Endodermal cell (in vitro differentiated cells): ENCODE data around the gene FBXW12. TPM values are rescaled to one million over a fixed set of nuclear protein-coding genes. Genes with fewer than 3 reads are reported as not detected.

Experiments
- DNase-seq: peaks from one replicate; pipeline ENCODE4 v3.0.0-alpha.2; 2017
- H3K27ac ChIP-seq: 2 replicates; pipeline ENCODE4 v1.5.1; 2013; ENCODE audit warnings: mild to moderate bottlenecking, low read depth, low read length, moderate library complexity
- H3K27me3 ChIP-seq: 2 replicates; pipeline ENCODE4 v1.6.1; 2013; ENCODE audit warnings: mild to moderate bottlenecking, low read length, moderate library complexity; ENCODE audit not compliant: insufficient read depth, control insufficient read depth, poor library complexity, severe bottlenecking
- H3K36me3 ChIP-seq: 2 replicates; pipeline ENCODE4 v1.7.0; 2013; ENCODE audit warnings: mild to moderate bottlenecking, low read length, moderate library complexity; ENCODE audit not compliant: control insufficient read depth, insufficient read depth
- H3K4me1 ChIP-seq: one replicate; pipeline ENCODE4 v1.7.0; 2013; ENCODE audit warnings: low read length; ENCODE audit not compliant: control insufficient read depth, insufficient read depth
- H3K4me3 ChIP-seq: 2 replicates; pipeline ENCODE4 v1.5.1; 2013; ENCODE audit warnings: mild to moderate bottlenecking, low read length, moderate library complexity
- H3K9ac ChIP-seq: 2 replicates; pipeline ENCODE4 v1.6.1; 2013; ENCODE audit warnings: mild to moderate bottlenecking, low read length, moderate library complexity; ENCODE audit not compliant: poor library complexity, severe bottlenecking; ENCODE audit errors: extremely low read depth
- H3K9me3 ChIP-seq: 2 replicates; pipeline ENCODE4 v1.6.1; 2013; ENCODE audit warnings: mild to moderate bottlenecking, low read length, moderate library complexity; ENCODE audit not compliant: control insufficient read depth
- H3K27ac Mint-ChIP-seq: 2 replicates; pipeline ENCODE4 v1.8.0; 2020; ENCODE audit warnings: mixed read lengths
- H3K27me3 Mint-ChIP-seq: 2 replicates; pipeline ENCODE4 v1.8.0; 2021; ENCODE audit warnings: mild to moderate bottlenecking, mixed read lengths; ENCODE audit not compliant: insufficient read depth
- H3K36me3 Mint-ChIP-seq: 2 replicates; pipeline ENCODE4 v1.8.0; 2020; ENCODE audit warnings: low read depth, mixed read lengths
- H3K4me1 Mint-ChIP-seq: 2 replicates; pipeline ENCODE4 v1.8.0; 2020; ENCODE audit warnings: mixed read lengths
- H3K4me3 Mint-ChIP-seq: 2 replicates; pipeline ENCODE4 v1.8.0; 2020; ENCODE audit warnings: mild to moderate bottlenecking, moderate library complexity, mixed read lengths
- H3K9me3 Mint-ChIP-seq: 2 replicates; pipeline ENCODE4 v1.8.0; 2020; ENCODE audit warnings: mild to moderate bottlenecking, mixed read lengths
- CTCF ChIP-seq: fragments of 200-600 bp; sonication (generic); conservative IDR thresholded peaks from 2 replicates; pipeline ENCODE4 v1.5.0; 2021; ENCODE audit warnings: antibody characterized with exemption, mild to moderate bottlenecking
- WGBS, 2 experiments: methylation state at CpG; one replicate each; pipeline versions ENCODE4 v1.1.5 to v1.1.7; 2013; ENCODE audit warnings: missing lambda C conversion rate in 2 of 2, mixed read lengths in 1 of 2; ENCODE audit not compliant: insufficient coverage in 1 of 2, insufficient read length in 1 of 2; 5-methylcytosine and 5-hydroxymethylcytosine counted together
- total RNA-seq, 2 donors: library from RNA; stranded (reverse); fragmentation: NEBNext Ultra II Directional in 1 of 2; extraction: Animal tissue kit (Norgen Biotek cat#: 25700) in 1 of 2; gene quantifications; 2 replicates in 1 of 2; 3 replicates in 1 of 2; pipeline ENCODE4 v1.2.1, GENCODE V29; 2021

Gene FBXW12
- total RNA-seq, 2 donors from 2014 or later = 0.13 to 1.4 TPM

- Histone ChIP-seq H3K4me3 (no peak overlapping the region), H3K4me1 (no peaks in the 10 kb centered on the region), H3K27me3 (no peaks in the 10 kb centered on the region), H3K36me3 (peaks cover 79% of the 10 kb centered on the region), H3K9ac (no peak overlapping the region), H3K27ac (no peak overlapping the region), H3K9me3 (no peaks in the 10 kb centered on the region)
- H3K9me3 Mint-ChIP-seq = no peaks in the 10 kb centered on the region
- H3K27ac Mint-ChIP-seq = no peak overlapping the region
- 86 to 93% methylated on average over 1 to 4 of the region's 4 CpGs for WGBS, 2 experiments
- no peaks in the 10 kb centered on the region for H3K27me3 Mint-ChIP-seq
- no peaks in the 10 kb centered on the region for H3K4me1 Mint-ChIP-seq
- peak; percentile 56 for TF ChIP-seq CTCF
- DNase-seq = peak; percentile 71
- H3K36me3 Mint-ChIP-seq = peaks cover 82% of the 10 kb centered on the region
- no peak overlapping the region for H3K4me3 Mint-ChIP-seq
Measured at GRCh38 chr3:48408823-48409281, 36.8 kb downstream of the FBXW12 start.

DNA sequence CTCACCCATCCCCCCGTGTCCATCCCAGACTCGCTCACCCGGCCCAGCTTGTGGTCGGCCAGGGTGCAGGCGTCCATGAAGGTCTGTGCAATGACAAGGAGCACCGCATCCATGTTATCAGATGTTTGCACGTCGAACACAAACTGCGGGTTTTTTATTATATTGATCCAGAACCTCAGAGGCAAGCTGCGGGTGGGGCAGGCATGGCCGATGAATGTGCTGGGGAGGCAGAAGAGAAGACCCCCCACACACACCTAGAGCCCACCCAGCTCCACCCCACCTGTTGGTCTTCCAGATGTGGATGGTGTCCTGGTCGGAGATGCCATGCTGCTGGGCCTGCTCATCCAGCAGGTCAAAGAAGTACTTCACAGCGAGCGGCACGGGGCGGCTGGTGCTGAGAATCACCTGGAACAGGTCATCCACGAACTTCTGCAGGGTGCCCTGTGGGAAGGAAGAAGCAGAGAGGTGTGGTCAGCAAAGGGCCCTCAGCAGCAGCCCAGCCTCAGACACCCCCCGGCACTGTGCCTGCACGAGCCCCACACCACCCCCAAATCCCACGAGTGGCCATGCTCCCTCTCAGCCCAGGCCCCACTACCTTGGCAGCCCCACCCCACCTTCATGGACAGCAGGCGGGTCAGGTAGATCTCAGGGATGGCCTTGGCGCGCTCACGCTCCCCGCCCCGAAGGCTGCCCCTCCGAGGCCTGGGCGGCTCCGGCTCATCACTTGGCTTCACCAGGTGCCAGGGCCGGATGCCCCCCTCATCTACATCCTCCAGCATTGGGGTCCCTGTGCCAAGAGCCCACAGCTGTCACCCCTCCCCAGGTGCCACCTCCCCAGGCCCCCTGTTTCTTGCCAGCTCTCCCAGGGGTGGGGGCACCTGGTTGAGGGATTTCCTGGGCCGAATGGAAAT lies 37.5 kb downstream of the FBXW12 start:
- Mint-ChIP-seq H3K9me3 (no peaks in the 10 kb centered on the region), H3K27ac (no peak overlapping the region), H3K27me3 (no peaks in the 10 kb centered on the region), H3K4me1 (no peaks in the 10 kb centered on the region), H3K36me3 (peaks cover 84% of the 10 kb centered on the region), H3K4me3 (no peak overlapping the region)
- Histone ChIP-seq H3K4me3 (no peak overlapping the region), H3K4me1 (no peaks in the 10 kb centered on the region), H3K36me3 (peaks cover 81% of the 10 kb centered on the region), H3K27me3 (no peaks in the 10 kb centered on the region), H3K9ac (no peak overlapping the region), H3K9me3 (no peaks in the 10 kb centered on the region), H3K27ac (no peak overlapping the region)
- no peak for DNase-seq
- 89 to 97% methylated on average over 8 to 31 of the region's 31 CpGs for WGBS, 2 experiments
- no peak for TF ChIP-seq CTCF

DNA sequence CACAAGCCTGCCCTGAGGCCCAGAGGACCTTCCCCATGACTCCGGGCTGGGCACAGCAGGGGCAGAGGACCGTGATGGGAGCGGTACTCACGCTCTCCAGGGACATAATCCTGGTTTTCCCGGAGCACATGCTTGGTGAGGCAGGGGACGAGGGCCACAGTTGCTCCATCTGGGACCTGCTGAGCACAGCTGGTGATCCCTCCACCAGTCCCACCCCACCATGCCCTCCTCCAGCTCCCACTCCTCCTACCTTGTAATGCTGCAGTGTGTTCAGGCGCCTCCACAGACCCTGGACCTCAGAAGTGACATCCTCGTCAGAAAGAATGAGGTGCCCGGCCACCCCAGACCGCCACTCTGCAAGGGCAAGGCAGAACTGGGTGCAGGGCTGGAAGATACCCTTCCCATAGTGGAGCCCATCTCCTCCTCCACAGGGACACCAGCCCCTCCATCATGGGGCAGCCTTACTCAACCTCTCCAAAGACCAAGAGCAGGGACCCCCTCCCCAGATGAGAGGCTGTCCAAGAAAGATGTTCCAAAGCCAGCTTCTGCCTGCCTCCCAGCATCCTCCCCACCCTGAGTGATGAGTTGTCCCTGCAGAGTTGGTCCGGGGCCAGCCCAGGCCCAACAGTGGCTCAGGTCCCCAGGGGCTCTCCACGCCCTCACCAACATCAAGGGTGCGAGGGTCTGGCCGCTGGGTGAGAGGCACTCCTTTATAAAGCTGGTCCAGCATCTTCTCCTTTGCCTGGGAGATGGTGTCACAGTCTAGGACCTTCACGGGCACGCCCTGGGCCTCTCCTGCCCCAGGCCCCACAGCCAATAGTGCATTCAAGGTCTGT lies 38.4 kb downstream of the FBXW12 start:
- no peak overlapping the region for H3K27ac ChIP-seq
- no peak overlapping the region for H3K4me3 ChIP-seq
- H3K9me3 ChIP-seq = no peaks in the 10 kb centered on the region
- Mint-ChIP-seq H3K4me3 (no peak overlapping the region), H3K36me3 (peaks cover 84% of the 10 kb centered on the region), H3K27me3 (no peaks in the 10 kb centered on the region), H3K4me1 (no peaks in the 10 kb centered on the region), H3K9me3 (no peaks in the 10 kb centered on the region), H3K27ac (no peak overlapping the region)
- TF ChIP-seq CTCF = no peak
- no peak overlapping the region for H3K9ac ChIP-seq
- H3K4me1 ChIP-seq = no peaks in the 10 kb centered on the region
- peaks cover 87% of the 10 kb centered on the region for H3K36me3 ChIP-seq
- 94 to 95% methylated on average over 12 to 16 of the region's 16 CpGs for WGBS, 2 experiments
- peak; percentile 24 for DNase-seq
- H3K27me3 ChIP-seq = no peaks in the 10 kb centered on the region
